ENCODE results near the gene FYCO1.

- TF ChIP-seq TAF1 (IDR thresholded peaks at IDR 0.05; ENCODE audit: low read depth, low read length) (no peak), POLR2A (IDR thresholded peaks at IDR 0.05; ENCODE audit: low read depth, low read length) (no peak), SPI1 (IDR thresholded peaks at IDR 0.05; ENCODE audit: low read depth, low read length) (no peak), POLR2AphosphoS5 (IDR thresholded peaks at IDR 0.05; ENCODE audit: low read depth, low read length) (no peak)
Observed at GRCh38 chr3:45908761-45909160, 86.9 kb downstream of the FYCO1 start.
